Measurements from ENCODE around the gene UBR4. TPM values are rescaled to one million over a fixed set of nuclear protein-coding genes. Genes with fewer than 3 reads are reported as not detected.
A peak's percentile ranks its signal among the peaks of the same experiment; 100 is the strongest.
"Not testable (repeated sequence)": the region's sequence is repeated elsewhere in the genome, so short reads cannot be mapped to it uniquely, and the experiment has no call there.

UBR4 gene
- total RNA-seq, 1 experiment from 2014 or later: 201 TPM

- peak overlapping the region; percentile 30; the same call in 1 of the 2 replicates for H2AFZ ChIP-seq (ENCODE audit: low read length)
- H3K4me2 ChIP-seq (ENCODE audit: low read depth, low read length, poor library complexity, severe bottlenecking): peak overlapping the region; percentile 89
- peaks cover 16% of the 10 kb centered on the region; the same call in 1 of the 2 replicates for H3K36me3 ChIP-seq (ENCODE audit: insufficient read depth, low read length)
- H3K27ac ChIP-seq (ENCODE audit: low read length): peak overlapping the region; percentile 76; the same call in 1 of the 2 replicates
- peak overlapping the region; percentile 83 for H3K9ac ChIP-seq (ENCODE audit: low read length)
- peak; percentile 49 for DNase-seq
- H3K27me3 ChIP-seq (ENCODE audit: low read length): no peaks in the 10 kb centered on the region
- peaks cover 99% of the 10 kb centered on the region for H3K79me2 ChIP-seq (ENCODE audit: low read length)
- H4K20me1 ChIP-seq (ENCODE audit: insufficient read depth, low read depth, low read length): peaks cover 29% of the 10 kb centered on the region
- H3K4me3 ChIP-seq (ENCODE audit: low read length): peak overlapping the region; percentile 77
- H3K4me1 ChIP-seq (ENCODE audit: low read length): peaks cover 49% of the 10 kb centered on the region
- H3K9me3 ChIP-seq (ENCODE audit: low read length): no peaks in the 10 kb centered on the region
- no peaks in the 10 kb centered on the region for H3K9me2 ChIP-seq (replicated peaks; ENCODE audit: insufficient read depth, low read length)
Measured at GRCh38 chr1:19250629-19251304, 40.7 kb upstream of the UBR4 start.

GRCh38 chr1:19240673-19241538 lies 30.8 kb upstream of the UBR4 start:
- Histone ChIP-seq H3K27ac (ENCODE audit: low read length) (peak overlapping the region; percentile 82), H3K9me2 (replicated peaks; ENCODE audit: insufficient read depth, low read length) (no peaks in the 10 kb centered on the region), H3K9ac (ENCODE audit: low read length) (peak overlapping the region; percentile 68), H2AFZ (ENCODE audit: low read length) (no peak overlapping the region), H3K4me3 (ENCODE audit: low read length) (peak overlapping the region; percentile 33; the same call in 1 of the 2 replicates), H3K27me3 (ENCODE audit: low read length) (no peaks in the 10 kb centered on the region), H3K4me2 (ENCODE audit: low read depth, low read length, poor library complexity, severe bottlenecking) (peak overlapping the region; percentile 67), H4K20me1 (ENCODE audit: insufficient read depth, low read depth, low read length) (peaks cover 5% of the 10 kb centered on the region; the same call in 1 of the 2 replicates), H3K36me3 (ENCODE audit: insufficient read depth, low read length) (peaks cover 42% of the 10 kb centered on the region), H3K4me1 (ENCODE audit: low read length) (peaks cover 16% of the 10 kb centered on the region), H3K79me2 (ENCODE audit: low read length) (peaks cover 22% of the 10 kb centered on the region), H3K9me3 (ENCODE audit: low read length) (no peaks in the 10 kb centered on the region)
- peak; percentile 85 for DNase-seq

DNA sequence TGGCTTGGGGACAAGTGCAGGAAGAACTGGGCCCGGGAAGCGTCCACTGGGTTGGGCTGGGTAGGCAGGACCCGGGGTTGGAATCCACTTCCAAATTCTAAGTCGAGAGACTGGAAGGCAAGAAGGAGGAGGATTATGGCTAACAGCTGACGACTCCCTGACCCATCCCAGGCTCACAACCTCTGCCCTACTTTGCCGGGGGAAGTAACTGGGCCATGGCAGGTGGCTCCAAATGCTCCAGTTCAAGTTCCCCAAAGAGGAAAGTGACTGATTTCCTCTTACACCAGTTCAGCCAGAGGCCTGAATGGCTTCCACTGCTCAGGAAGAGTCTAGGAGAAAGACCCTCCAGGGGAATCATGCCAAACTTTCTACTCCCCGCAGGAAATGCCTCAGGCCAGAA lies 29.8 kb upstream of the UBR4 start:
- Histone ChIP-seq H3K4me1 (ENCODE audit: low read length) (peaks cover 16% of the 10 kb centered on the region), H3K9me3 (ENCODE audit: low read length) (no peaks in the 10 kb centered on the region)

GRCh38 chr1:19234224-19234623 lies 24.2 kb upstream of the UBR4 start:
- no peaks in the 10 kb centered on the region for H4K20me1 ChIP-seq (ENCODE audit: insufficient read depth, low read depth, low read length)
- no peaks in the 10 kb centered on the region for H3K4me1 ChIP-seq (ENCODE audit: low read length)
- no peak overlapping the region for H3K9ac ChIP-seq (ENCODE audit: low read length)
- H3K9me2 ChIP-seq (replicated peaks; ENCODE audit: insufficient read depth, low read length): no peaks in the 10 kb centered on the region
- DNase-seq: no peak
- 0 out of 2 replicates have a peak, but pooled peaks cover 4% of the 10 kb centered on the region for H3K79me2 ChIP-seq (ENCODE audit: low read length)
- no peaks in the 10 kb centered on the region for H3K27me3 ChIP-seq (ENCODE audit: low read length)
- H3K9me3 ChIP-seq (ENCODE audit: low read length): no peaks in the 10 kb centered on the region
- H3K4me3 ChIP-seq (ENCODE audit: low read length): no peak overlapping the region
- peaks cover 32% of the 10 kb centered on the region for H3K36me3 ChIP-seq (ENCODE audit: insufficient read depth, low read length)
- H3K27ac ChIP-seq (ENCODE audit: low read length): no peak overlapping the region
- H3K4me2 ChIP-seq (ENCODE audit: low read depth, low read length, poor library complexity, severe bottlenecking): no peak overlapping the region
- H2AFZ ChIP-seq (ENCODE audit: low read length): no peak overlapping the region

More for the DNA sequence above, 29.8 kb upstream of the UBR4 start:
- Histone ChIP-seq H3K27ac (ENCODE audit: low read length) (0 out of 2 replicates have a peak overlapping the region, but pooled peaks have one; percentile 82), H3K27me3 (ENCODE audit: low read length) (no peaks in the 10 kb centered on the region), H4K20me1 (ENCODE audit: insufficient read depth, low read depth, low read length) (peaks cover 5% of the 10 kb centered on the region; the same call in 1 of the 2 replicates), H2AFZ (ENCODE audit: low read length) (no peak overlapping the region), H3K79me2 (ENCODE audit: low read length) (peaks cover 18% of the 10 kb centered on the region), H3K9me2 (replicated peaks; ENCODE audit: insufficient read depth, low read length) (no peaks in the 10 kb centered on the region), H3K9ac (ENCODE audit: low read length) (no peak overlapping the region), H3K4me2 (ENCODE audit: low read depth, low read length, poor library complexity, severe bottlenecking) (no peak overlapping the region), H3K36me3 (ENCODE audit: insufficient read depth, low read length) (peaks cover 42% of the 10 kb centered on the region), H3K4me3 (ENCODE audit: low read length) (no peak overlapping the region)
- no peak for DNase-seq

DNA sequence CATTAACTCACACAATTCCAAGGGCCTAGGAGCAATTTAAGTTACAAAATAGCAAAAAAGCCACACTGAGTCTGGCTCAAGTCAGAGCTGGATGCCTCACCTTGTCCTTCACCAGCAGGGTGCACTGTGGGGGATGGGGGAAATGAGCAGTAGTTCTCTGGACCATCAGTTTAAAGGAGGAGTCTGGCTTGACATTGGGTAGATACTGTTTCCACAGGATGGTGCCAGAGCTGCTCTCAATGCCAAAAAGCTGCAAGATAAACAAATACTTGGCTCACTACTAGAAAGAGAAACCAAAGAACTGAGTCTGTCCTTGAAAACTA lies 22.4 kb upstream of the UBR4 start:
- H3K36me3 ChIP-seq (ENCODE audit: insufficient read depth, low read length): peaks cover 30% of the 10 kb centered on the region
- H3K4me3 ChIP-seq (ENCODE audit: low read length): no peak overlapping the region
- no peak overlapping the region for H3K4me2 ChIP-seq (ENCODE audit: low read depth, low read length, poor library complexity, severe bottlenecking)
- no peaks in the 10 kb centered on the region for H4K20me1 ChIP-seq (ENCODE audit: insufficient read depth, low read depth, low read length)
- H3K9me2 ChIP-seq (replicated peaks; ENCODE audit: insufficient read depth, low read length): no peaks in the 10 kb centered on the region
- DNase-seq: peak; percentile 51
- no peak overlapping the region for H3K9ac ChIP-seq (ENCODE audit: low read length)
- no peak overlapping the region for H2AFZ ChIP-seq (ENCODE audit: low read length)
- peaks cover 8% of the 10 kb centered on the region; the same call in 1 of the 2 replicates for H3K79me2 ChIP-seq (ENCODE audit: low read length)
- H3K27ac ChIP-seq (ENCODE audit: low read length): no peak overlapping the region
- H3K27me3 ChIP-seq (ENCODE audit: low read length): no peaks in the 10 kb centered on the region
- H3K4me1 ChIP-seq (ENCODE audit: low read length): no peaks in the 10 kb centered on the region
- H3K9me3 ChIP-seq (ENCODE audit: low read length): no peaks in the 10 kb centered on the region

- not testable (repeated sequence) for H3K27me3 ChIP-seq (ENCODE audit: low read length); H3K27ac ChIP-seq (ENCODE audit: low read length); H3K9ac ChIP-seq (ENCODE audit: low read length); H3K4me3 ChIP-seq (ENCODE audit: low read length); H3K9me3 ChIP-seq (ENCODE audit: low read length); H2AFZ ChIP-seq (ENCODE audit: low read length); H3K4me2 ChIP-seq (ENCODE audit: low read depth, low read length, poor library complexity, severe bottlenecking); H4K20me1 ChIP-seq (ENCODE audit: insufficient read depth, low read depth, low read length); DNase-seq; H3K79me2 ChIP-seq (ENCODE audit: low read length); H3K4me1 ChIP-seq (ENCODE audit: low read length); H3K9me2 ChIP-seq (replicated peaks; ENCODE audit: insufficient read depth, low read length)
- H3K36me3 ChIP-seq (ENCODE audit: insufficient read depth, low read length): peaks cover 34% of the 10 kb centered on the region
Measured at GRCh38 chr1:19231736-19232523, 21.9 kb upstream of the UBR4 start.

- Histone ChIP-seq H4K20me1 (ENCODE audit: insufficient read depth, low read depth, low read length) (no peaks in the 10 kb centered on the region), H3K4me2 (ENCODE audit: low read depth, low read length, poor library complexity, severe bottlenecking) (no peak overlapping the region), H3K27me3 (ENCODE audit: low read length) (no peaks in the 10 kb centered on the region), H3K27ac (ENCODE audit: low read length) (no peak overlapping the region), H3K4me1 (ENCODE audit: low read length) (no peaks in the 10 kb centered on the region), H2AFZ (ENCODE audit: low read length) (no peak overlapping the region), H3K9me3 (ENCODE audit: low read length) (no peaks in the 10 kb centered on the region), H3K9ac (ENCODE audit: low read length) (no peak overlapping the region), H3K79me2 (ENCODE audit: low read length) (peaks cover 10% of the 10 kb centered on the region; the same call in 1 of the 2 replicates), H3K36me3 (ENCODE audit: insufficient read depth, low read length) (peaks cover 42% of the 10 kb centered on the region), H3K4me3 (ENCODE audit: low read length) (no peak overlapping the region), H3K9me2 (replicated peaks; ENCODE audit: insufficient read depth, low read length) (no peaks in the 10 kb centered on the region)
- no peak for DNase-seq
Measured at GRCh38 chr1:19229828-19230325, 19.8 kb upstream of the UBR4 start.
